HL-60 (cell line): Measurements from ENCODE around the gene STX8.

Experiments used
- DNase-seq, 2 experiments: peaks; one replicate each; pipeline ENCODE4 v3.0.0-alpha.2; 2010 to 2020; ENCODE audit warnings: low read depth in 1 of 2, low spot score in 1 of 2
- H3K27ac ChIP-seq: fragments of 250-450 bp; sonication (Bioruptor Pico); replicated peaks from 2 replicates; pipeline ENCODE4 v1.5.1; 2020; ENCODE audit warnings: mild to moderate bottlenecking, moderate library complexity
- H3K27me3 ChIP-seq: fragments of 250-450 bp; sonication (Bioruptor Pico); 2 replicates; pipeline ENCODE4 v1.5.1; 2021; ENCODE audit warnings: mild to moderate bottlenecking, moderate library complexity; ENCODE audit not compliant: insufficient read depth, poor library complexity, severe bottlenecking
- H3K4me3 ChIP-seq: replicated peaks from 2 replicates; pipeline ENCODE4 v1.5.1; 2011; ENCODE audit warnings: mild to moderate bottlenecking, control low read depth, low read length; ENCODE audit not compliant: insufficient read depth
- CTCF ChIP-seq: IDR thresholded peaks from one replicate; pipeline ENCODE4 v1.5.1; 2011; ENCODE audit warnings: low read length, control low read depth, inconsistent platforms; ENCODE audit not compliant: insufficient read depth
- GABPA ChIP-seq: IDR thresholded peaks from 2 replicates; pipeline ENCODE4 v1.6.1; 2012; ENCODE audit warnings: low read depth
- POLR2AphosphoS5 ChIP-seq: IDR thresholded peaks from 2 replicates; pipeline ENCODE4 v1.6.1; 2012; ENCODE audit warnings: low read depth
- SPI1 ChIP-seq: IDR thresholded peaks from 2 replicates; pipeline ENCODE4 v1.6.1; 2012; ENCODE audit warnings: low read depth, mild to moderate bottlenecking, borderline replicate concordance
- TF ChIP-seq, protein P1 (sequence below): IDR thresholded peaks from 2 replicates; pipeline ENCODE4 v1.6.1; 2012; ENCODE audit warnings: low read depth; ENCODE audit not compliant: insufficient replicate concordance

STX8 gene

GRCh38 chr17:9219631-9220397 lies 355.8 kb downstream of the STX8 start:
- DNase-seq = no peak
- TF ChIP-seq POLR2AphosphoS5 (no peak), GABPA (no peak), SPI1 (no peak), CTCF (no peak)
- TF ChIP-seq, protein P1, sequence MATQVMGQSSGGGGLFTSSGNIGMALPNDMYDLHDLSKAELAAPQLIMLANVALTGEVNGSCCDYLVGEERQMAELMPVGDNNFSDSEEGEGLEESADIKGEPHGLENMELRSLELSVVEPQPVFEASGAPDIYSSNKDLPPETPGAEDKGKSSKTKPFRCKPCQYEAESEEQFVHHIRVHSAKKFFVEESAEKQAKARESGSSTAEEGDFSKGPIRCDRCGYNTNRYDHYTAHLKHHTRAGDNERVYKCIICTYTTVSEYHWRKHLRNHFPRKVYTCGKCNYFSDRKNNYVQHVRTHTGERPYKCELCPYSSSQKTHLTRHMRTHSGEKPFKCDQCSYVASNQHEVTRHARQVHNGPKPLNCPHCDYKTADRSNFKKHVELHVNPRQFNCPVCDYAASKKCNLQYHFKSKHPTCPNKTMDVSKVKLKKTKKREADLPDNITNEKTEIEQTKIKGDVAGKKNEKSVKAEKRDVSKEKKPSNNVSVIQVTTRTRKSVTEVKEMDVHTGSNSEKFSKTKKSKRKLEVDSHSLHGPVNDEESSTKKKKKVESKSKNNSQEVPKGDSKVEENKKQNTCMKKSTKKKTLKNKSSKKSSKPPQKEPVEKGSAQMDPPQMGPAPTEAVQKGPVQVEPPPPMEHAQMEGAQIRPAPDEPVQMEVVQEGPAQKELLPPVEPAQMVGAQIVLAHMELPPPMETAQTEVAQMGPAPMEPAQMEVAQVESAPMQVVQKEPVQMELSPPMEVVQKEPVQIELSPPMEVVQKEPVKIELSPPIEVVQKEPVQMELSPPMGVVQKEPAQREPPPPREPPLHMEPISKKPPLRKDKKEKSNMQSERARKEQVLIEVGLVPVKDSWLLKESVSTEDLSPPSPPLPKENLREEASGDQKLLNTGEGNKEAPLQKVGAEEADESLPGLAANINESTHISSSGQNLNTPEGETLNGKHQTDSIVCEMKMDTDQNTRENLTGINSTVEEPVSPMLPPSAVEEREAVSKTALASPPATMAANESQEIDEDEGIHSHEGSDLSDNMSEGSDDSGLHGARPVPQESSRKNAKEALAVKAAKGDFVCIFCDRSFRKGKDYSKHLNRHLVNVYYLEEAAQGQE = no peak
- Histone ChIP-seq H3K4me3 (no peak overlapping the region), H3K27ac (no peak overlapping the region), H3K27me3 (no peaks in the 10 kb centered on the region)

DNA sequence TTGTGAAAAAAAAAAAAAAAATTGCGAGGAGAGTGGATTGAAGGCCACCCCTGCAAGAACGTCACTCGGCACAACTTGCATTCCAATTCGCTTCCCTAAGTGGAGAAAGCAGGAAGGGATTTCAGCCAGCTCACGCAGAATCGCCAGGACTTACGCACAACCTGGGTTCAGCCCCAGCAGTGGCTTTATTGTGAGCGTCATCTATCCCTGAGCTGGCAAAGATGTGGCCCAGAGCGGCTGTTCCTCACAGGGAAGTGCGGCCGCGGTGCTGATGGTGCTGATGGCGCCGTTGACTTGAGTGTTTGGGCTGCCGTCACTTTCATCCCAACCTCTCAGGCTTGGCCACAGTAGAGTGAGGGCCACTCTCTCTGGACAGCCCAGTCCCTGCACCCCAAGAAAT lies 356.7 kb downstream of the STX8 start:
- DNase-seq = no peak
- Histone ChIP-seq H3K27me3 (no peaks in the 10 kb centered on the region), H3K4me3 (no peak overlapping the region), H3K27ac (no peak overlapping the region)
- TF ChIP-seq, protein P1 = no peak
- TF ChIP-seq SPI1 (no peak), GABPA (no peak), POLR2AphosphoS5 (no peak), CTCF (no peak)

DNA sequence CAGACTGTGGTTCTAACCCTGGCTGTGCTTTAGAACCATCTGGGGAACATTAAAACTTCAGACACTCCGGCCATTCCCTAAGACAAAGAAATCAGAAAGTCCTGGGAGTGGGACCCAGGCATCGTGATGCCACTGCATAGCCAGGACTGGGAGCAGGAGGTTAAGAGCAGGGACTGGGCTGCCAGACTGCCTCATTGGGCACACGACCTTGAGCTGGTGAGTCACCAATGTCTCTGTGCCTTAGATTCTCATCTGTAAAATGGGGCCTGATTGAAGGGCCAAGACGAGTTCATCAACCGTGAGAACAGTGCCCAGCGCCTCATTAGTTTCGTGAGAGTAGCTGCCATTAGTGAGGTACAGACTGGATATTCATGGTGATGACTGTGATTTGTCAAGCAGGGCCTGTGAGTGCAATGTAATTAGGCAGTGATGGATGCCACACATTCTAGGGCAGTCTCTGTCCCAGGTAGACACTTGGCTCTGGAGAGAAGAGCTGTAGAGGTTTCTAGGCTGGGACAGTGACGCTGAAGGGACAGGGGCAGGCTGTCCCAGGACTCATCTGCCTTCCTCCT lies 357.5 kb downstream of the STX8 start:
- no peak for DNase-seq
- Histone ChIP-seq H3K4me3 (no peak overlapping the region), H3K27ac (no peak overlapping the region), H3K27me3 (no peaks in the 10 kb centered on the region)
- TF ChIP-seq POLR2AphosphoS5 = no peak
- TF ChIP-seq, protein P1 = no peak
- TF ChIP-seq GABPA = no peak
